Measurements from ENCODE around the gene PODXL2.

DNA sequence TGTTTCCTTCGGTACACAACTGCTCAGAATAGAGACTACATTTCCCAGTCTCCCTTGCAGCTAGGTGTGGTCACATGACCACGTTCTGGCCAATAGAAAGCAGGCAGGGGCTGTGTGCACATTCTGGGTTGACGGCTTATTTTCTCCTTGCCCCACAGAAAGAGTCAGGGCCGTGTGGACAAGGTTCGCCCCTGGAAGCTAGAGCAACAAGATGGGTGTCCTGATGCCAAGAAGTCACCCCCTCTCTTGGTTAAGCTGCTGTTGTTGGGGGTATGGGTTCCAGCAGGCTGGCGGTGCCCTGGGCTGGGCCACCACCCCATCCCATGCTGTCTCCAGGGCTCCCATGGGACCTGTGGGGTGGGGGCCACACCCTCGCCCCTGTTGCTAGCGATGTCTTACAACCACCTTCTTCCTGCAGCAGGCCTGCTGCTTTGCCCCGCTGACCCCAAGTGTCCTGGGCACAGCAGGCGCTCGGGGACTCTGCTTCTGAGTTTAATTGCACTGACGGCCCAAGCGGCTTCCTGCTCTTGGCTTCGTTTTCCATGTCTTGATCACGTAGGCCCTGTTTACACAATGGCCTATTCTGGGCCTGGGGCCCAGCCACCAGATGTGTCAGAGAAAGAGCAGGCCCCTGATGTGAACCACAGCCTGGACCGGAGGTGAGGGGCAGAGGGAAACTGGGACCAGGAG, 68.7 kb downstream of the PODXL2 start:
- TF ChIP-seq, protein P1, sequence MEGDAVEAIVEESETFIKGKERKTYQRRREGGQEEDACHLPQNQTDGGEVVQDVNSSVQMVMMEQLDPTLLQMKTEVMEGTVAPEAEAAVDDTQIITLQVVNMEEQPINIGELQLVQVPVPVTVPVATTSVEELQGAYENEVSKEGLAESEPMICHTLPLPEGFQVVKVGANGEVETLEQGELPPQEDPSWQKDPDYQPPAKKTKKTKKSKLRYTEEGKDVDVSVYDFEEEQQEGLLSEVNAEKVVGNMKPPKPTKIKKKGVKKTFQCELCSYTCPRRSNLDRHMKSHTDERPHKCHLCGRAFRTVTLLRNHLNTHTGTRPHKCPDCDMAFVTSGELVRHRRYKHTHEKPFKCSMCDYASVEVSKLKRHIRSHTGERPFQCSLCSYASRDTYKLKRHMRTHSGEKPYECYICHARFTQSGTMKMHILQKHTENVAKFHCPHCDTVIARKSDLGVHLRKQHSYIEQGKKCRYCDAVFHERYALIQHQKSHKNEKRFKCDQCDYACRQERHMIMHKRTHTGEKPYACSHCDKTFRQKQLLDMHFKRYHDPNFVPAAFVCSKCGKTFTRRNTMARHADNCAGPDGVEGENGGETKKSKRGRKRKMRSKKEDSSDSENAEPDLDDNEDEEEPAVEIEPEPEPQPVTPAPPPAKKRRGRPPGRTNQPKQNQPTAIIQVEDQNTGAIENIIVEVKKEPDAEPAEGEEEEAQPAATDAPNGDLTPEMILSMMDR (conservative IDR thresholded peaks at IDR 0.05), result no peak
- peak; percentile 45; the same call in 1 of the 2 replicates for TF ChIP-seq ZFX (IDR thresholded peaks at IDR 0.05)

Data from C4-2B (cell line).